HG03025 (cell line): ENCODE results near the gene FKBP3.
"Not testable (repeated sequence)": the region's sequence is repeated elsewhere in the genome, so short reads cannot be mapped to it uniquely, and the experiment has no call there.

Experiments used
- ATAC-seq: cut with Tn5 transposase; IDR thresholded peaks from one replicate; pipeline ENCODE4 v1.9.1; 2021; ENCODE audit warnings: mild to moderate bottlenecking, moderate library complexity; ENCODE audit not compliant: unreplicated experiment, low FRiP score

FKBP3 gene

GRCh38 chr14:45134051-45134958, at the start of gene FKBP3:
Gene FKBP3 (minus strand): TSS chr14:45134481. CDS start chr14:45134456, 25 bp downstream.
- peak; percentile 88 for ATAC-seq

GRCh38 chr14:45181806-45182205, 47.5 kb upstream of the FKBP3 start:
- ATAC-seq, result no peak

GRCh38 chr14:45181329-45181728, 47.0 kb upstream of the FKBP3 start:
- no peak for ATAC-seq

- ATAC-seq, result no peak
Measured at GRCh38 chr14:45177076-45177475, 42.8 kb upstream of the FKBP3 start.

GRCh38 chr14:45169906-45170305, 35.6 kb upstream of the FKBP3 start:
- ATAC-seq, result no peak

- no peak for ATAC-seq
Measured at GRCh38 chr14:45156067-45156466, 21.8 kb upstream of the FKBP3 start.

- ATAC-seq, result no peak
Measured at GRCh38 chr14:45150386-45150890, 16.2 kb upstream of the FKBP3 start.

- ATAC-seq, result no peak
Measured at GRCh38 chr14:45149602-45150001, 15.3 kb upstream of the FKBP3 start.

- ATAC-seq, result no peak
Measured at GRCh38 chr14:45145214-45145613, 10.9 kb upstream of the FKBP3 start.

- no peak for ATAC-seq
Measured at GRCh38 chr14:45144658-45145057, 10.4 kb upstream of the FKBP3 start.

- not testable (repeated sequence) for ATAC-seq
Measured at GRCh38 chr14:45142083-45142482, 7.8 kb upstream of the FKBP3 start.

- no peak for ATAC-seq
Measured at GRCh38 chr14:45140661-45141187, 6.4 kb upstream of the FKBP3 start.

GRCh38 chr14:45136399-45136798, 2.1 kb upstream of the FKBP3 start:
- no peak for ATAC-seq

GRCh38 chr14:45135659-45136395, 1.5 kb upstream of the FKBP3 start, which contains the start of gene FANCM:
Gene FANCM (plus strand): TSS chr14:45135930. CDS start chr14:45136032, 102 bp downstream.
- ATAC-seq, result no peak

GRCh38 chr14:45135156-45135555, 875 bp upstream of the FKBP3 start:
- ATAC-seq, result no peak

GRCh38 chr14:45133683-45134050, 614 bp downstream of the FKBP3 start:
- ATAC-seq, result no peak

- no peak for ATAC-seq
Measured at GRCh38 chr14:45128963-45129629, 5.2 kb downstream of the FKBP3 start.

- no peak for ATAC-seq
Measured at GRCh38 chr14:45125754-45126153, 8.5 kb downstream of the FKBP3 start.

GRCh38 chr14:45123271-45123670, 11.0 kb downstream of the FKBP3 start:
- no peak for ATAC-seq

- ATAC-seq, result no peak
Measured at GRCh38 chr14:45120096-45120495, 14.2 kb downstream of the FKBP3 start.

GRCh38 chr14:45118594-45118993, 15.7 kb downstream of the FKBP3 start:
- no peak for ATAC-seq
